Keratinocyte (primary cell): ENCODE results near the gene GNB1L. TPM values are rescaled to one million over a fixed set of nuclear protein-coding genes. Genes with fewer than 3 reads are reported as not detected.

ENCODE experiments used
- DNase-seq: peaks from one replicate; pipeline ENCODE4 v3.0.0-alpha.2; 2011; ENCODE audit warnings: low read depth, missing footprints, low spot score
- FAIRE-seq: peaks from 2 replicates; lab custom pipeline; 2011; peaks lifted over from hg19 to GRCh38; lab: Jason Lieb, UNC
- H2AFZ ChIP-seq: 2 replicates; pipeline ENCODE4 v1.6.0; 2012; ENCODE audit warnings: low read length, control low read depth, inconsistent platforms; ENCODE audit not compliant: control insufficient read depth
- H3K27ac ChIP-seq: 2 replicates; pipeline ENCODE4 v1.5.1; 2011; ENCODE audit warnings: low read length; ENCODE audit not compliant: control insufficient read depth, insufficient read depth
- H3K27me3 ChIP-seq: 3 replicates; pipeline ENCODE4 v1.6.0; 2011; ENCODE audit warnings: low read length; ENCODE audit not compliant: control insufficient read depth, insufficient read depth; ENCODE audit errors: extremely low read depth
- H3K36me3 ChIP-seq, 2 experiments: 2 replicates in 1 of 2; 3 replicates in 1 of 2; pipeline ENCODE4 v1.5.1; 2011; ENCODE audit warnings: low read length in 2 of 2, mild to moderate bottlenecking in 1 of 2; ENCODE audit not compliant: control insufficient read depth in 2 of 2, insufficient read depth in 2 of 2; ENCODE audit errors: extremely low read depth in 1 of 2
- H3K4me1 ChIP-seq: 3 replicates; pipeline ENCODE4 v1.5.1; 2011; ENCODE audit warnings: low read length; ENCODE audit not compliant: control insufficient read depth, insufficient read depth; ENCODE audit errors: extremely low read depth
- H3K4me2 ChIP-seq: 3 replicates; pipeline ENCODE4 v1.6.0; 2011; ENCODE audit warnings: low read depth, low read length; ENCODE audit not compliant: control insufficient read depth, insufficient read depth; ENCODE audit errors: extremely low read depth
- H3K4me3 ChIP-seq, 3 experiments: fragments of 200-600 bp in 1 of 3; sonication (generic) in 1 of 3; 2 replicates in 2 of 3; 3 replicates in 1 of 3; pipeline ENCODE4 v1.5.1; 2011 to 2016; ENCODE audit warnings: low read length in 3 of 3, mild to moderate bottlenecking in 3 of 3, control low read depth in 2 of 3, inconsistent platforms in 1 of 3, low read depth in 1 of 3, mixed read lengths in 1 of 3, mixed run types in 1 of 3, moderate library complexity in 1 of 3; ENCODE audit not compliant: control insufficient read depth in 2 of 3, insufficient read depth in 2 of 3; ENCODE audit errors: extremely low read depth in 1 of 3
- H3K79me2 ChIP-seq: 2 replicates; pipeline ENCODE4 v1.6.0; 2012; ENCODE audit warnings: low read length; ENCODE audit not compliant: control insufficient read depth, insufficient read depth
- H3K9ac ChIP-seq: 3 replicates; pipeline ENCODE4 v1.6.0; 2011; ENCODE audit warnings: low read length; ENCODE audit not compliant: control insufficient read depth, insufficient read depth; ENCODE audit errors: extremely low read depth
- H3K9me1 ChIP-seq: 3 replicates; pipeline ENCODE4 v1.6.0; 2011; ENCODE audit warnings: low read length; ENCODE audit not compliant: control insufficient read depth, insufficient read depth; ENCODE audit errors: extremely low read depth
- H3K9me3 ChIP-seq: 2 replicates; pipeline ENCODE4 v1.5.1; 2012; ENCODE audit warnings: low read depth, low read length; ENCODE audit not compliant: control insufficient read depth
- H4K20me1 ChIP-seq: 3 replicates; pipeline ENCODE4 v1.6.0; 2011; ENCODE audit warnings: low read length; ENCODE audit not compliant: control insufficient read depth, insufficient read depth; ENCODE audit errors: extremely low read depth
- CTCF ChIP-seq, 3 experiments: IDR thresholded peaks in 1 of 3; conservative IDR thresholded peaks in 1 of 3; optimal IDR thresholded peaks in 1 of 3; 2 replicates in 2 of 3; 3 replicates in 1 of 3; pipeline versions ENCODE3 to v1.5.1; 2011; ENCODE audit warnings: low read length in 3 of 3, mild to moderate bottlenecking in 3 of 3, moderate library complexity in 2 of 3, control low read depth in 1 of 3, inconsistent platforms in 1 of 3; ENCODE audit not compliant: insufficient read depth in 2 of 3; ENCODE audit errors: extremely low read depth in 1 of 3
- EZH2 ChIP-seq: IDR thresholded peaks from one replicate; pipeline ENCODE4 v1.6.1; 2012; ENCODE audit warnings: inconsistent platforms, mild to moderate bottlenecking, low read length, moderate library complexity
- dilution Hi-C: fragments of 300-500 bp; cut with MboI; formaldehyde crosslinking; loops from one replicate; pipeline ENCODE4 v1.7.0; 2020; ENCODE audit warnings: low sequenced_read_pairs; ENCODE audit not compliant: extremely low pct_ligation_motif_present
- polyA plus RNA-seq, 5 experiments: library from polyadenylated mRNA; depleted of rRNA in 3 of 5; stranded (reverse) in 3 of 5; stranded (forward) in 1 of 5; unstranded in 1 of 5; fragments of >200 nt; gene quantifications; 1 replicate in 1 of 5; 2 replicates in 3 of 5; 3 replicates in 1 of 5; pipeline versions ENCODE4 v1.2.1 to v1.2.3, GENCODE V29; 2011 to 2012; ENCODE audit warnings: missing spikeins in 2 of 5, low read depth in 1 of 5, low replicate concordance in 1 of 5

Gene GNB1L
- polyA plus RNA-seq, 1 donor (not counting 4 experiments of a cell fraction or from before 2014, with no cell fraction given), result 2.0 TPM

DNA sequence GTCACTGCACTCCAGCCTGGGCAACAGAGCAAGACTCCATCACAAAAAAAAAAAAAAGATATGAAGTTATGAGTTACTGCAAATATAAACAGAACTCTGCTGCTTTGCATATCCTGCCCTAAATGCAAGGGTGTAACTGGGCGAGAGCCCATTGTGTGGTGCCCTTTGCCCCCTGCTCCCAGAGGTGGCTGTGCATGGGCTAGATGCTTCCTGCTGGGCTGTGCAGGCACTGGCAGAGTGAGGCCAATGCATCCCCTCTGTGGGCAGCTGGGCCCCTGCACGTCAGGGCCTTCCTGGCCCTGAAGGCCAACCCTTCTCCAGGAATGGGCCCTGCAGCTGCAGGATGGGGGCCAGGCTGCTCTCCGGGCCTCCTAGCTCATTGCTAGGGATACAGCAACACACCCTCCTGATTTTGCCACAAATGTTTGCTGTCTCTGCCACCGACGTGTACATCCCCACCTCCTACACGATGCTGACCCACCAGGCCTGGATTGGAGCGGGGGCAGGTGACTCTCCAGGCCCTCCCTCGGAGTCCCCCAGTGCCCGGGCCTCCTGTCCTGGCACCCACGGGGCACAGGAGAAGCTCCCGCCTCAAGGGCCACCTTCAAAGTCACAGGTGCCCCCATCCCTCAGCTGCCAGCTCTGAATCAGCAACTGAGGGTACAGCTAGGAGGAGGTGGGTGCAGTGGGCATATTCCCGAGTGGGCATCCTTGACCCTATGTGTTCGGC, 46.2 kb upstream of the GNB1L start:
- Histone ChIP-seq H3K36me3 (peaks cover 0 to 1% of the 10 kb centered on the region in 2 experiments), H2AFZ (no peak overlapping the region), H3K79me2 (no peaks in the 10 kb centered on the region), H3K27ac (no peak overlapping the region), H4K20me1 (no peaks in the 10 kb centered on the region), H3K4me2 (no peak overlapping the region), H3K4me3 (no peak overlapping the region), H3K9me3 (no peaks in the 10 kb centered on the region), H3K9ac (no peak overlapping the region), H3K9me1 (no peaks in the 10 kb centered on the region), H3K27me3 (no peaks in the 10 kb centered on the region), H3K4me1 (no peaks in the 10 kb centered on the region)
- dilution Hi-C loops, result no loop called here
- FAIRE-seq (no peak), DNase-seq (no peak)
- TF ChIP-seq EZH2, result no peak
- TF ChIP-seq CTCF (optimal IDR thresholded peaks at IDR 0.05 in 1 of 3, IDR thresholded peaks at IDR 0.05 in 1 of 3, conservative IDR thresholded peaks at IDR 0.05 in 1 of 3; ENCODE audit: extremely low read depth in 1 of 3, insufficient read depth in 2 of 3, low read length in 3 of 3), result no peak

DNA sequence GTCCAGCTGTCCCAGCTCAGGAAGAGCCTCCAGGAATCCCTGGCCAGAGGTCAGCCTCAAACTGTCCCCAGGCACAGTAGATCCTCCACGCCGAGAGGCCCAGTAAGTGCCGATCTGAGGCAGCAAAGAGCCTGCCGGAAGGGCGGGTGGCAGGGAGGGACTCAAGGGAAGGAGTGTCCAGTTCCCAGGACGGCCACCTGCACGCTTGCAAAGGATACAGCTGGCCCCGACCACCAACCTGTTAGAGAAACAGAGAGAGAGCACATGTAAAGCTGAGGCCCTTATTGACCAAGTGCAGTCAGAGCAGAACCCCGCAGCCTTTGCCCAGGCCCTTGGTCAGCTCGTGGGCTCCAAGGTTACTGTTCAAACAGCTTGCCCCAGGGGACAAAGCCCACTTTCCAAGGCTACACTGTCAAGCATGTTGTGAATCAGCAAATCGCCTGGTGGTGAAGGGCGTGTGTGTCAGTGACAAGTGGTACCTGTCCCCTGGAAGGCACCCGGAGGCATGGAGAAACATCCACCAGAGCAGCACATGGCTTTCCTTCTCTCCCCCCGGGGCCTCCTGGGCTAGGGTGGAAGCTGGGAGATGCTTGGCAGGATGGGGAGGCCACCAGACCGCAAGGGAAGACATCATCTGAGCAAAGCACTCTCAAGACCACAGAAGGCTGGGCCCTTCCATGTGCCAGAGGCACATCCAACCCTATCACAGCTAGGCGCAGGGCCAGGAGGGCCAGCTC, 44.3 kb upstream of the GNB1L start:
- dilution Hi-C loops, result no loop called here

More for the DNA sequence above, 44.3 kb upstream of the GNB1L start:
- H3K27me3 ChIP-seq, result no peaks in the 10 kb centered on the region
- no peak overlapping the region for H3K9ac ChIP-seq
- no peaks in the 10 kb centered on the region for H3K79me2 ChIP-seq
- H3K4me1 ChIP-seq, result no peaks in the 10 kb centered on the region
- DNase-seq, result no peak
- H3K9me3 ChIP-seq, result no peaks in the 10 kb centered on the region
- no peak overlapping the region for H3K4me2 ChIP-seq
- peaks cover 0 to 1% of the 10 kb centered on the region in 2 experiments for H3K36me3 ChIP-seq
- H3K27ac ChIP-seq, result no peak overlapping the region
- H2AFZ ChIP-seq, result no peak overlapping the region
- FAIRE-seq, result no peak
- H4K20me1 ChIP-seq, result no peaks in the 10 kb centered on the region
- H3K9me1 ChIP-seq, result no peaks in the 10 kb centered on the region
- TF ChIP-seq EZH2, result no peak
- no peak for TF ChIP-seq CTCF (optimal IDR thresholded peaks at IDR 0.05 in 1 of 3, IDR thresholded peaks at IDR 0.05 in 1 of 3, conservative IDR thresholded peaks at IDR 0.05 in 1 of 3; ENCODE audit: extremely low read depth in 1 of 3, insufficient read depth in 2 of 3, low read length in 3 of 3)
- H3K4me3 ChIP-seq, result no peak overlapping the region
